H9 (cell line): ENCODE measurements around the gene ANK3. TPM values are rescaled to one million over a fixed set of nuclear protein-coding genes. Genes with fewer than 3 reads are reported as not detected.

ENCODE experiments used
- DNase-seq: peaks from one replicate; pipeline ENCODE4 v3.0.0-alpha.2; 2017
- H2AFZ ChIP-seq: one replicate; pipeline ENCODE4 v1.6.1; 2013; ENCODE audit warnings: mild to moderate bottlenecking, low read length, control low read depth, moderate library complexity
- H2AK5ac ChIP-seq: 2 replicates; pipeline ENCODE4 v1.6.1; 2013; ENCODE audit warnings: low read length, control low read depth, mixed read lengths; ENCODE audit not compliant: insufficient read length
- H2BK120ac ChIP-seq: one replicate; pipeline ENCODE4 v1.6.1; 2013; ENCODE audit warnings: low read depth, mild to moderate bottlenecking, low read length, control low read depth, inconsistent platforms; ENCODE audit not compliant: poor library complexity, severe bottlenecking
- H2BK12ac ChIP-seq: 2 replicates; pipeline ENCODE4 v1.6.1; 2013; ENCODE audit warnings: low read length, control low read depth, mixed read lengths, low read depth; ENCODE audit not compliant: insufficient read length
- H2BK15ac ChIP-seq: 2 replicates; pipeline ENCODE4 v1.6.1; 2013; ENCODE audit warnings: low read depth, low read length, control low read depth
- H2BK20ac ChIP-seq: one replicate; pipeline ENCODE4 v1.6.1; 2013; ENCODE audit warnings: low read depth, mild to moderate bottlenecking, low read length, control low read depth, inconsistent platforms; ENCODE audit not compliant: poor library complexity, severe bottlenecking
- H2BK5ac ChIP-seq: 2 replicates; pipeline ENCODE4 v1.6.1; 2013; ENCODE audit warnings: low read length, control low read depth, mixed read lengths; ENCODE audit not compliant: insufficient read length
- H3K14ac ChIP-seq: 2 replicates; pipeline ENCODE4 v1.6.1; 2013; ENCODE audit warnings: low read length, control low read depth; ENCODE audit not compliant: insufficient read depth
- H3K18ac ChIP-seq: 2 replicates; pipeline ENCODE4 v1.6.1; 2013; ENCODE audit warnings: low read depth, mild to moderate bottlenecking, mixed read lengths, low read length, control low read depth; ENCODE audit not compliant: insufficient read length
- H3K23ac ChIP-seq: 2 replicates; pipeline ENCODE4 v1.6.1; 2013; ENCODE audit warnings: low read length, control low read depth, mixed read lengths, low read depth; ENCODE audit not compliant: insufficient read length
- H3K23me2 ChIP-seq: 2 replicates; pipeline ENCODE4 v1.6.1; 2013; ENCODE audit warnings: low read depth, mild to moderate bottlenecking, mixed read lengths, low read length, control low read depth; ENCODE audit not compliant: insufficient read length, poor library complexity, severe bottlenecking
- H3K27ac ChIP-seq: 2 replicates; pipeline ENCODE4 v1.5.1; 2013; ENCODE audit warnings: low read length, control low read depth, mixed read lengths, low read depth; ENCODE audit not compliant: insufficient read length
- H3K27me3 ChIP-seq: 2 replicates; pipeline ENCODE4 v1.6.1; 2013; ENCODE audit warnings: low read length, control low read depth, inconsistent platforms; ENCODE audit not compliant: insufficient read depth
- H3K4ac ChIP-seq: 2 replicates; pipeline ENCODE4 v1.6.1; 2013; ENCODE audit warnings: low read depth, mild to moderate bottlenecking, control low read depth, inconsistent platforms, low read length, moderate library complexity
- H3K4me1 ChIP-seq: 2 replicates; pipeline ENCODE4 v1.6.1; 2013; ENCODE audit warnings: low read length, control low read depth, inconsistent platforms; ENCODE audit not compliant: insufficient read depth
- H3K4me2 ChIP-seq: 2 replicates; pipeline ENCODE4 v1.6.1; 2013; ENCODE audit warnings: low read length, control low read depth, mixed read lengths; ENCODE audit not compliant: insufficient read length, insufficient read depth
- H3K56ac ChIP-seq: 2 replicates; pipeline ENCODE4 v1.6.1; 2013; ENCODE audit warnings: low read depth, mild to moderate bottlenecking, mixed read lengths, low read length, control low read depth; ENCODE audit not compliant: insufficient read length
- H3K79me1 ChIP-seq: 2 replicates; pipeline ENCODE4 v1.6.1; 2013; ENCODE audit warnings: low read depth, mild to moderate bottlenecking, moderate library complexity, low read length, control low read depth, inconsistent platforms; ENCODE audit not compliant: insufficient read depth, poor library complexity, severe bottlenecking
- H3K79me2 ChIP-seq: 2 replicates; pipeline ENCODE4 v1.6.1; 2013; ENCODE audit warnings: low read length, control low read depth, inconsistent platforms; ENCODE audit not compliant: insufficient read depth
- H3K9ac ChIP-seq: 2 replicates; pipeline ENCODE4 v1.6.1; 2013; ENCODE audit warnings: low read length, control low read depth, mixed read lengths; ENCODE audit not compliant: insufficient read length; ENCODE audit errors: extremely low read depth
- H3K9me3 ChIP-seq: one replicate; pipeline ENCODE4 v1.6.1; 2013; ENCODE audit warnings: low read depth, low read length, inconsistent platforms; ENCODE audit not compliant: control insufficient read depth
- H3T11ph ChIP-seq: one replicate; pipeline ENCODE4 v1.6.1; 2013; ENCODE audit warnings: mild to moderate bottlenecking, low read length, control low read depth, inconsistent platforms
- H4K20me1 ChIP-seq: one replicate; pipeline ENCODE4 v1.6.1; 2013; ENCODE audit not compliant: control insufficient read depth, insufficient read length, insufficient read depth
- H4K5ac ChIP-seq: 2 replicates; pipeline ENCODE4 v1.6.1; 2013; ENCODE audit warnings: low read depth, mild to moderate bottlenecking, mixed read lengths, low read length, control low read depth; ENCODE audit not compliant: insufficient read length
- H4K8ac ChIP-seq: replicated peaks from 2 replicates; pipeline ENCODE4 v1.6.1; 2013; ENCODE audit warnings: low read length, control low read depth, mixed read lengths, low read depth; ENCODE audit not compliant: insufficient read length
- H4K91ac ChIP-seq: 2 replicates; pipeline ENCODE4 v1.6.1; 2013; ENCODE audit warnings: low read depth, mild to moderate bottlenecking, moderate library complexity, mixed read lengths, low read length, control low read depth; ENCODE audit not compliant: insufficient read length
- H3K27ac Mint-ChIP-seq, 3 experiments: 2 replicates in 2 of 3; 3 replicates in 1 of 3; pipeline ENCODE4 v1.8.0; 2020 to 2021; ENCODE audit warnings: mixed read lengths in 3 of 3, mild to moderate bottlenecking in 1 of 3, moderate library complexity in 1 of 3
- H3K27me3 Mint-ChIP-seq: 2 replicates; pipeline ENCODE4 v1.8.0; 2021; ENCODE audit warnings: low read depth, mild to moderate bottlenecking, moderate library complexity, mixed read lengths
- H3K36me3 Mint-ChIP-seq, 3 experiments: 2 replicates in 2 of 3; 3 replicates in 1 of 3; pipeline ENCODE4 v1.8.0; 2020 to 2021; ENCODE audit warnings: low read depth in 3 of 3, mixed read lengths in 3 of 3; ENCODE audit not compliant: insufficient read depth in 1 of 3
- H3K4me1 Mint-ChIP-seq, 2 experiments: 2 replicates each; pipeline ENCODE4 v1.8.0; 2020; ENCODE audit warnings: mixed read lengths in 2 of 2
- H3K4me3 Mint-ChIP-seq, 2 experiments: 2 replicates in 1 of 2; 3 replicates in 1 of 2; pipeline ENCODE4 v1.8.0; 2020 to 2021; ENCODE audit warnings: mild to moderate bottlenecking in 2 of 2, mixed read lengths in 2 of 2, moderate library complexity in 1 of 2
- H3K9me3 Mint-ChIP-seq, 2 experiments: 2 replicates in 1 of 2; 3 replicates in 1 of 2; pipeline ENCODE4 v1.8.0; 2020; ENCODE audit warnings: mild to moderate bottlenecking in 2 of 2, mixed read lengths in 2 of 2, moderate library complexity in 1 of 2
- WGBS: extraction: QIAGEN DNeasy Blood & Tissue Kit; methylation state at CpG from one replicate; pipeline ENCODE4 v1.1.7; 2013; ENCODE audit warnings: missing lambda C conversion rate, low lambda C conversion rate, mixed read lengths; ENCODE audit not compliant: insufficient read length; ENCODE audit errors: extremely low coverage; 5-methylcytosine and 5-hydroxymethylcytosine counted together
- total RNA-seq: library from RNA; stranded (reverse); gene quantifications from 2 replicates; pipeline ENCODE4 v1.2.1, GENCODE V29; 2021
- TF ChIP-seq, protein P1 (sequence below): fragments of 200-600 bp; sonication (generic); conservative IDR thresholded peaks from 3 replicates; pipeline ENCODE4 v1.8.0; 2021; ENCODE audit warnings: antibody characterized with exemption, mild to moderate bottlenecking

ANK3 gene
- total RNA-seq, 1 experiment from 2014 or later = 59.6 TPM

DNA sequence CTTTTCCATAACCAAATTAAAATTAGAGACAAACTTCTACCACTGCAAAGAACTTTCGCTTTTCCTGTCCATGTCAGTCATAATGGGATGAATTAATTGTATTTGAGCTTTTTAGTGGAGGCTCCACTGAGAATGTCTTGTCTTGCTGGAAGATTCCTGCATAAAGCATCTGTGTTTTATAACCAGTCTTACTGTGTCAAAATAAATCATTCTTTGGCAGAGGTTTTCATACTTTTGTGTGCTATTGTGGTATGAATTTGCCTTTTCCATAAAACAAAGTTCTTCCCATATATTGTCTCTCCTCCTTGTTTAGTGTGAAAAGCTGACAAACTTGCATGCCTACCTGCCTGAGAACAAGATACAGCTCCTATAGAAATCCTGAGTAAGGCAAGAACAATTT is 358.5 kb downstream of the ANK3 start:
- H3K79me2 ChIP-seq = no peaks in the 10 kb centered on the region
- no peak overlapping the region for H3K27ac ChIP-seq
- no peak overlapping the region for H2BK12ac ChIP-seq
- H4K5ac ChIP-seq = no peak overlapping the region
- Mint-ChIP-seq H3K9me3 (no peaks in the 10 kb centered on the region), H3K4me3 (no peak overlapping the region), H3K36me3 (no peaks in the 10 kb centered on the region), H3K4me1 (peaks cover 12 to 30% of the 10 kb centered on the region in 2 experiments), H3K27me3 (no peaks in the 10 kb centered on the region), H3K27ac (peak overlapping the region in 1 of 3 experiments; percentile 1; a peak in 3 of 7 replicates)
- H3K18ac ChIP-seq = no peak overlapping the region
- H4K91ac ChIP-seq = no peak overlapping the region
- no peak for DNase-seq
- no peak overlapping the region for H2AFZ ChIP-seq
- H2BK120ac ChIP-seq = no peak overlapping the region
- H3K4me1 ChIP-seq = no peaks in the 10 kb centered on the region
- H3K23me2 ChIP-seq = no peaks in the 10 kb centered on the region
- H3K4ac ChIP-seq = no peak overlapping the region
- TF ChIP-seq, protein P1, sequence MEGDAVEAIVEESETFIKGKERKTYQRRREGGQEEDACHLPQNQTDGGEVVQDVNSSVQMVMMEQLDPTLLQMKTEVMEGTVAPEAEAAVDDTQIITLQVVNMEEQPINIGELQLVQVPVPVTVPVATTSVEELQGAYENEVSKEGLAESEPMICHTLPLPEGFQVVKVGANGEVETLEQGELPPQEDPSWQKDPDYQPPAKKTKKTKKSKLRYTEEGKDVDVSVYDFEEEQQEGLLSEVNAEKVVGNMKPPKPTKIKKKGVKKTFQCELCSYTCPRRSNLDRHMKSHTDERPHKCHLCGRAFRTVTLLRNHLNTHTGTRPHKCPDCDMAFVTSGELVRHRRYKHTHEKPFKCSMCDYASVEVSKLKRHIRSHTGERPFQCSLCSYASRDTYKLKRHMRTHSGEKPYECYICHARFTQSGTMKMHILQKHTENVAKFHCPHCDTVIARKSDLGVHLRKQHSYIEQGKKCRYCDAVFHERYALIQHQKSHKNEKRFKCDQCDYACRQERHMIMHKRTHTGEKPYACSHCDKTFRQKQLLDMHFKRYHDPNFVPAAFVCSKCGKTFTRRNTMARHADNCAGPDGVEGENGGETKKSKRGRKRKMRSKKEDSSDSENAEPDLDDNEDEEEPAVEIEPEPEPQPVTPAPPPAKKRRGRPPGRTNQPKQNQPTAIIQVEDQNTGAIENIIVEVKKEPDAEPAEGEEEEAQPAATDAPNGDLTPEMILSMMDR = no peak
- no peak overlapping the region for H3K56ac ChIP-seq
- H3T11ph ChIP-seq = no peak overlapping the region
- H2BK5ac ChIP-seq = no peak overlapping the region
- no peak overlapping the region for H2BK15ac ChIP-seq
- H3K4me2 ChIP-seq = no peak overlapping the region
- H3K14ac ChIP-seq = no peak overlapping the region
- H3K23ac ChIP-seq = no peak overlapping the region
- H3K9ac ChIP-seq = no peak overlapping the region
- no peaks in the 10 kb centered on the region for H3K9me3 ChIP-seq
- H2AK5ac ChIP-seq = no peak overlapping the region
- H4K20me1 ChIP-seq = no peaks in the 10 kb centered on the region
- no peak overlapping the region for H4K8ac ChIP-seq
- no CpG with 5 or more reads among the region's 1 CpG for WGBS
- no peak overlapping the region for H2BK20ac ChIP-seq
- H3K79me1 ChIP-seq = no peaks in the 10 kb centered on the region
- no peaks in the 10 kb centered on the region for H3K27me3 ChIP-seq
